ENCODE measurements around the gene GNMT.
A peak's percentile ranks its signal among the peaks of the same experiment; 100 is the strongest.

GNMT gene

GRCh38 chr6:42979523-42980177 is 19.1 kb downstream of the GNMT start:
- Histone ChIP-seq H4K5ac (ENCODE audit: low read length) (peak overlapping the region; percentile 96), H3K23ac (ENCODE audit: low read length) (no peak overlapping the region), H2BK15ac (replicated peaks; ENCODE audit: low read depth) (no peak overlapping the region), H2AK5ac (ENCODE audit: low read length) (no peak overlapping the region), H3K56ac (ENCODE audit: low read length) (peak overlapping the region; percentile 95), H3K36me3 (ENCODE audit: control insufficient read depth, insufficient read depth, low read length) (no peaks in the 10 kb centered on the region), H3K18ac (ENCODE audit: low read length) (peak overlapping the region; percentile 40), H2BK120ac (ENCODE audit: low read depth, low read length) (no peak overlapping the region), H3K9ac (ENCODE audit: low read length) (peak overlapping the region; percentile 76), H3K79me1 (ENCODE audit: low read length) (no peaks in the 10 kb centered on the region), H3K4ac (ENCODE audit: low read depth, low read length) (peak overlapping the region; percentile 76), H3K27ac (ENCODE audit: low read depth, low read length) (peak overlapping the region; percentile 19), H4K8ac (ENCODE audit: low read depth, low read length) (no peak overlapping the region), H2BK5ac (ENCODE audit: low read length) (no peak overlapping the region), H3K27me3 (ENCODE audit: insufficient read depth, low read length, poor library complexity) (no peaks in the 10 kb centered on the region), H3K4me2 (ENCODE audit: low read length) (peak overlapping the region; percentile 97), H3K4me1 (ENCODE audit: control insufficient read depth, low read depth, low read length) (no peaks in the 10 kb centered on the region), H3K4me3 (ENCODE audit: low read length) (peak overlapping the region; percentile 65), H3K79me2 (ENCODE audit: control insufficient read depth, insufficient read depth, low read length) (no peaks in the 10 kb centered on the region)
- WGBS (ENCODE audit: extremely low coverage, insufficient coverage, low lambda C conversion rate), result no CpG with 5 or more reads among the region's 9 CpGs
- no peak for DNase-seq

DNA sequence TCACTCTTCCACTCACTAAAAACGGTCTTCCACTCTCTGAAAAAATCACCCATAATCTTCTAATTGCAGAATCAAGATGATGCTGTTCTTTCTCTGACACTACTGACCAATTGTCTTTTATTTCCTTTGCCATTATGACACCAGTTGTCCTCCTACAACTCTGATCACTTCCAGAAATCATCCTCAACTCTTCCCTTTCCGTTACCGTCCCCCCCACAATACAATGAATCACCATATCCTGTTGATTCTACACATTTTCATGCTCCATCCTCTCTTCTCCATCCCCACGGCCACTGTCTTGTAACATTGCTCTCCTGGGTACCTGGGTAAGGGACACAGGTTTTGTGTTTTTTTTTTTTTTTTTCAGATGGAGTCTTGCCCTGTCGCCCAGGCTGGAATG is 21.3 kb downstream of the GNMT start:
- Histone ChIP-seq H4K5ac (ENCODE audit: low read length) (no peak overlapping the region), H3K23ac (ENCODE audit: low read length) (no peak overlapping the region), H3K4ac (ENCODE audit: low read depth, low read length) (no peak overlapping the region), H3K36me3 (ENCODE audit: control insufficient read depth, insufficient read depth, low read length) (no peaks in the 10 kb centered on the region), H2BK120ac (ENCODE audit: low read depth, low read length) (no peak overlapping the region), H3K27me3 (ENCODE audit: insufficient read depth, low read length, poor library complexity) (no peaks in the 10 kb centered on the region), H2BK5ac (ENCODE audit: low read length) (no peak overlapping the region), H3K79me1 (ENCODE audit: low read length) (peaks cover 10% of the 10 kb centered on the region), H2AK5ac (ENCODE audit: low read length) (no peak overlapping the region), H4K8ac (ENCODE audit: low read depth, low read length) (no peak overlapping the region), H3K27ac (ENCODE audit: low read depth, low read length) (no peak overlapping the region), H3K56ac (ENCODE audit: low read length) (no peak overlapping the region), H3K4me2 (ENCODE audit: low read length) (no peak overlapping the region), H3K18ac (ENCODE audit: low read length) (no peak overlapping the region), H2BK15ac (replicated peaks; ENCODE audit: low read depth) (no peak overlapping the region), H3K79me2 (ENCODE audit: control insufficient read depth, insufficient read depth, low read length) (peaks cover 5% of the 10 kb centered on the region), H3K9ac (ENCODE audit: low read length) (no peak overlapping the region), H3K4me1 (ENCODE audit: control insufficient read depth, low read depth, low read length) (peaks cover 2% of the 10 kb centered on the region), H3K4me3 (ENCODE audit: low read length) (no peak overlapping the region)
- WGBS (ENCODE audit: extremely low coverage, insufficient coverage, low lambda C conversion rate), result 100% methylated on average over 2 of the region's 5 CpGs
- no peak for DNase-seq

DNA sequence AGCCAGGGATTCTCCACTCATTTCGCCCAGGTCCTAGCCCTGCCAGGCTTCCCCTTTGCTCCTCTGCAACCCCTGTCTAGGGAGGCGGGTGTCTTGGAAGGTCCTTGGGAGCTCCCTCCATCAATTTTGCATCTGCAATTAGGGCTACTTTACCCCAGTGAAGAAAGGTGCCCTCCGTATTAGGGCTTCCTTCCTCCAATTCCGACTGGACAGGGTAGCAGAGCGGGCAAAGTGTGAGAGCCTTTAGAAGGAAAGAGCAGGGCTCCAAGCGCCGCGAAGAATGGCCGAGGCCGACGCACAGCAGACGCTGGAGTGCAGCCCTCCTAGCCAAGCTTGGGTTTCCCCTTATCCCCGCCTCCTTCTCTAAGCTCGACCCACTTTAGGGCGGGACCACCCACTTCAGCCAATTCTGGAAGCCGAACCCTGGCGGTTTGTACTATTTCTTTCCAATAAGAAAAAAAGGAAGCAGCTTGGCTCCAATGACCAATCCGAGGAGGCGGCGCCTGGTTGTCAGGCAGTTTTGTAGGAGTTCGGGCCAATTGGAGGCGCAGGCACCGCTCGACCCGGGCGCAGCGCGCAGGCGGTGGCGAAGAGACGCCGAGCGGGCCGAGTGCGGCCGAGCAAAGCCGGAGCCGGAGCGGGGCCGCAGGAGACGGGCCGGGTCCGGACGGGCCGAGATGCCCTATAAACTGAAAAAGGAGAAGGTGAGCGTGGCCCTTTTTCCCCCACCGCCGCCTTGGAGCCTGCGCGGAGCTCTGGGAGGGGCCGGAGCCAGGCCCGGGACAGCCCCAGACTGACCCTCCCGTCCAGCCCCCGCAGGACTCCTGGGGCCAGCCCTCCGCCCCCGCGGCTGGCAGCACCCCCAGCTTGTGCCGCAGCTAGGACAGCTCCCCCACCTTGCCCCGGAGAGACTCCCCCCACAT is 23.7 kb downstream of the GNMT start, which contains the start of gene PPP2R5D:
PPP2R5D (plus strand) TSS at position 570 of the 923 bp plus-strand sequence; CDS start at position 678, 108 bp downstream.
- H2BK120ac ChIP-seq (ENCODE audit: low read depth, low read length), result no peak within 1 kb of the TSS
- peak within 1 kb of the TSS; percentile 90 for H3K9ac ChIP-seq (ENCODE audit: low read length)
- peak within 1 kb of the TSS; percentile 94 for H3K56ac ChIP-seq (ENCODE audit: low read length)
- peak within 1 kb of the TSS; percentile 9 for H4K5ac ChIP-seq (ENCODE audit: low read length)
- peak within 1 kb of the TSS; percentile 56 for H3K27ac ChIP-seq (ENCODE audit: low read depth, low read length)
- no peaks in the 10 kb centered on the region for H3K36me3 ChIP-seq (ENCODE audit: control insufficient read depth, insufficient read depth, low read length)
- no peak within 1 kb of the TSS for H2BK15ac ChIP-seq (replicated peaks; ENCODE audit: low read depth)
- H3K4ac ChIP-seq (ENCODE audit: low read depth, low read length), result no peak within 1 kb of the TSS
- peaks cover 11% of the 10 kb centered on the region for H3K79me1 ChIP-seq (ENCODE audit: low read length)
- H4K8ac ChIP-seq (ENCODE audit: low read depth, low read length), result no peak within 1 kb of the TSS
- peak within 1 kb of the TSS; percentile 71 for H2AK5ac ChIP-seq (ENCODE audit: low read length)
- no peaks in the 10 kb centered on the region for H3K27me3 ChIP-seq (ENCODE audit: insufficient read depth, low read length, poor library complexity)
- peaks cover 5% of the 10 kb centered on the region for H3K79me2 ChIP-seq (ENCODE audit: control insufficient read depth, insufficient read depth, low read length)
- no CpG with 5 or more reads among the region's 59 CpGs for WGBS (ENCODE audit: extremely low coverage, insufficient coverage, low lambda C conversion rate)
- H3K23ac ChIP-seq (ENCODE audit: low read length), result no peak within 1 kb of the TSS
- peak; percentile 100 for DNase-seq
- peak within 1 kb of the TSS; percentile 96 for H3K4me2 ChIP-seq (ENCODE audit: low read length)
- peaks cover 2% of the 10 kb centered on the region for H3K4me1 ChIP-seq (ENCODE audit: control insufficient read depth, low read depth, low read length)
- peak within 1 kb of the TSS; percentile 71 for H2BK5ac ChIP-seq (ENCODE audit: low read length)
- peak within 1 kb of the TSS; percentile 79 for H3K4me3 ChIP-seq (ENCODE audit: low read length)
- peak within 1 kb of the TSS; percentile 62 for H3K18ac ChIP-seq (ENCODE audit: low read length)

DNA sequence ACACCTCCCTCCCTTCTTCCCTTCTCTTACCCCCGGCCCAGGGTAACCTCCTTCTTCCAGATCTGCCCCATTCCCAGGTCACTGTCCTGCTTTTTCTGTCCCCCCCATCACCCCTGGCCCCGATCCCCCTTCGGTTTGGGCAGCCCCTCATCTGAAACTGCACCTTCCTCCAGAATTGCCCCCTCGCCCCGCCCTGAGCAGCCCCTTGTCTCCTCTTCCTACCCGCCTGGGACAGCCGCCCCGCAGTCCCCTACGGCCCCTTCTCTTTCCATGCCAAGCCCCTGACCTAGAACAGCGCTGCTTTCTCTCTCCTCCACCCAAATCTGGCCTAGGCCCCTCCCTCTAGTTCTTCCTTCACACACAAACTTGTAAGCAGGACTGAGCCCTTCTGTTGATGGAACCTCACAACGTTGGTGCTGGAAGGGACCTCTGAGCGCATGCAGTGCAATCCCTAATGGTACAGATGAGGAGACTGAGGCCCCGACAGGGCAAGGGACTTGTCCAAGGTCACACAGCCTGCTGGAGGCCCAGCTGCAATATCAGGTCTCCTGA is 24.4 kb downstream of the GNMT start:
- H2AK5ac ChIP-seq (ENCODE audit: low read length), result peak overlapping the region; percentile 69
- H3K23ac ChIP-seq (ENCODE audit: low read length), result no peak overlapping the region
- peak overlapping the region; percentile 89 for H3K9ac ChIP-seq (ENCODE audit: low read length)
- peak overlapping the region; percentile 56 for H3K27ac ChIP-seq (ENCODE audit: low read depth, low read length)
- H2BK5ac ChIP-seq (ENCODE audit: low read length), result no peak overlapping the region
- peaks cover 2% of the 10 kb centered on the region for H3K4me1 ChIP-seq (ENCODE audit: control insufficient read depth, low read depth, low read length)
- H3K79me2 ChIP-seq (ENCODE audit: control insufficient read depth, insufficient read depth, low read length), result peaks cover 5% of the 10 kb centered on the region
- H3K27me3 ChIP-seq (ENCODE audit: insufficient read depth, low read length, poor library complexity), result no peaks in the 10 kb centered on the region
- H3K56ac ChIP-seq (ENCODE audit: low read length), result peak overlapping the region; percentile 92
- H4K8ac ChIP-seq (ENCODE audit: low read depth, low read length), result no peak overlapping the region
- no peak overlapping the region for H3K4ac ChIP-seq (ENCODE audit: low read depth, low read length)
- H3K79me1 ChIP-seq (ENCODE audit: low read length), result peaks cover 11% of the 10 kb centered on the region
- DNase-seq, result peak; percentile 51
- H4K5ac ChIP-seq (ENCODE audit: low read length), result no peak overlapping the region
- peak overlapping the region; percentile 67 for H3K4me2 ChIP-seq (ENCODE audit: low read length)
- no peak overlapping the region for H2BK15ac ChIP-seq (replicated peaks; ENCODE audit: low read depth)
- H3K4me3 ChIP-seq (ENCODE audit: low read length), result peak overlapping the region; percentile 79
- no CpG with 5 or more reads among the region's 13 CpGs for WGBS (ENCODE audit: extremely low coverage, insufficient coverage, low lambda C conversion rate)
- no peaks in the 10 kb centered on the region for H3K36me3 ChIP-seq (ENCODE audit: control insufficient read depth, insufficient read depth, low read length)
- H2BK120ac ChIP-seq (ENCODE audit: low read depth, low read length), result no peak overlapping the region
- H3K18ac ChIP-seq (ENCODE audit: low read length), result peak overlapping the region; percentile 62

- Histone ChIP-seq H3K36me3 (ENCODE audit: control insufficient read depth, insufficient read depth, low read length) (peaks cover 2% of the 10 kb centered on the region), H2BK15ac (replicated peaks; ENCODE audit: low read depth) (no peak overlapping the region), H2BK120ac (ENCODE audit: low read depth, low read length) (no peak overlapping the region), H3K27me3 (ENCODE audit: insufficient read depth, low read length, poor library complexity) (no peaks in the 10 kb centered on the region), H2BK5ac (ENCODE audit: low read length) (no peak overlapping the region), H3K4me3 (ENCODE audit: low read length) (no peak overlapping the region), H4K8ac (ENCODE audit: low read depth, low read length) (no peak overlapping the region), H3K4me2 (ENCODE audit: low read length) (no peak overlapping the region), H3K18ac (ENCODE audit: low read length) (no peak overlapping the region), H3K4me1 (ENCODE audit: control insufficient read depth, low read depth, low read length) (peaks cover 2% of the 10 kb centered on the region), H3K79me2 (ENCODE audit: control insufficient read depth, insufficient read depth, low read length) (peaks cover 5% of the 10 kb centered on the region), H3K9ac (ENCODE audit: low read length) (no peak overlapping the region), H3K27ac (ENCODE audit: low read depth, low read length) (no peak overlapping the region), H3K4ac (ENCODE audit: low read depth, low read length) (no peak overlapping the region), H3K56ac (ENCODE audit: low read length) (no peak overlapping the region), H2AK5ac (ENCODE audit: low read length) (no peak overlapping the region), H3K23ac (ENCODE audit: low read length) (no peak overlapping the region), H3K79me1 (ENCODE audit: low read length) (peaks cover 11% of the 10 kb centered on the region), H4K5ac (ENCODE audit: low read length) (no peak overlapping the region)
- no peak for DNase-seq
- no CpG with 5 or more reads among the region's 5 CpGs for WGBS (ENCODE audit: extremely low coverage, insufficient coverage, low lambda C conversion rate)
Observed at GRCh38 chr6:42987533-42988451, 27.2 kb downstream of the GNMT start.

All from mesendoderm (in vitro differentiated cells).